LHCN-M2 (cell line): ENCODE data around the gene ZNF222. TPM values are rescaled to one million over a fixed set of nuclear protein-coding genes. Genes with fewer than 3 reads are reported as not detected.

ENCODE experiments used
- DNase-seq: peaks from one replicate; pipeline ENCODE4 v3.0.0-alpha.2; 2012; ENCODE audit warnings: low read depth
- total RNA-seq: library from RNA; depleted of rRNA; stranded (reverse); fragments of >200 nt; gene quantifications from 2 replicates; pipeline ENCODE4 v1.2.3, GENCODE V29; 2014; rRNA removed

ZNF222 gene
- total RNA-seq, 1 experiment from 2014 or later: 5.7 TPM

DNA sequence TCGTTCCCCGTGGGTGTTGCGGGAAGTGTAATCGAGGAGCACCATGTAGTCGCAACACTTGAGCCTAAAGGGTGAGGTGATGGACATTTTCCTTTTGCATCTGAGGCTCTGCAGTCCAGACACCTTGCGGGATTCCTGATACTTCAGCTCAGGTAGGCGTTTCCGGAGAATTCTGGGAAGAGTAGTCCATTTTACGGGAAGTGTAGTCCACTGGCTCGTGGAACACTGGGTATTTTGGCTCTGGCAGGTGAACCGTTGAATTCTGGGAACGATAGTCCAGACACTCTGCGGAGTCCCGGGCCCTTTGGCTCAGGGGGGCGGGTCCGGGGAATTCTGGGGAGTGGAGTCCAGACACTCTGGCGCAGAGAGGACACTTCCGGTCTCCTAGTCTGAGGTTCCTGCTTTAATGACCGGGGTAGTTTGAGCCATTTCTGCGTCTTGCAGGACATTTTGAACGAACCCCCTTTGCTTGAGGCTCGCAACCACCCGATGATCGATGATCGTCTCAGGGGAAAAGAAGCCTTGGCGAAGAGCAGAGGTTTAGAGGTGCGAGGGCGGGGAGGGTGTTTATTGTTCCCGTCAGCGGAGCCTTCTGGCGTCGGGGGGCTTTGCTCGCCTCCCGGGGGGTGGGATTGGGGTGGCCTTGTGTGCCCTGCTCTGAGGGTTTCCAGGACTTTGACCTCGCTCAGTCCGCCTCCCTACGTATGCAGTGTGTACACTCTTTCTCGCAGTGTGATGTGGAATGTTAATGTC, 26.6 kb downstream of the ZNF222 start, which contains the start of gene ZNF223:
Gene ZNF223, plus strand, starts transcription at position 387 of the 753 bp plus-strand sequence. CDS start 3,141 bp downstream, outside the sequence.
- peak; percentile 93 for DNase-seq

DNA sequence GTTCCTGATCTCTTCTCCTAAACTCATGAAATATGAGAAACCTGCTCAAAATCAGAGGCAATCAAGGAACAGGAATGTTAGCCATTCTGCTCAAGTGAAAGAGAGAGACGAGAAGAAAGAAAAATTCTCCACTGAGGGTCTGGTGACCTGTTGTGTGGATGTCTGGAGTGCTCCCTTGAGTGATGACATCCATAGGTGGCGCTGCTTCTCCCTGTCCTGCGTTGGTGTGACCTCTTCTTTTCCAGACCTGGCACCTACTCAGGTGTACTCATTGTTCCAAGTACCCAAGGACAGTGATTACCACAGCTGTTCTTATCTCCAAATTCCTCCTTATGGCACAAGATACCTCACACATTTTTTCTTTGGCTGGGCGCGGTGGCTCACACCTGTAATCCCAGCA, 30.7 kb downstream of the ZNF222 start:
- DNase-seq: no peak

- DNase-seq: no peak
These were observed 34.0 kb downstream of the ZNF222 start for GRCh38 chr19:44059229-44059628.

- no peak for DNase-seq
These were observed 35.9 kb downstream of the ZNF222 start for GRCh38 chr19:44061038-44061437.

GRCh38 chr19:44066305-44066704, 41.1 kb downstream of the ZNF222 start:
- no peak for DNase-seq

DNA sequence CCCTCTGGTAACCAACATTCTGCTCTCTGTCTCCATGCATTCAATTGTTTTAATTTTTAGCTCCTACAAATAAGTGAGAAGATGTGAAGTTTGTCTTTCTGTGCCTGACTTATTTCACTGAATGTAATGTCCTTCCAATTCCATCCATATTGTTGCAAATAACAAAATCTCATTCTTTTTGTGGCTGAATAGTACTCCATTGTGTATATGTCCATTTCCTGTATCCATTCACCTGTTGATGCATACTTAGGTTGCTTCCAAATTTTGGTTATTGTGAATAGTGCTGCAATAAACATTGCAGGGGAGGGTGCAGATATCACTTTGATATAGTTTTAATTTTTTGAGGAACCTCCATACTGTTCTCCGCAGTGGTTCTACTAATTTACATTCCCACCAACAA, 44.2 kb downstream of the ZNF222 start:
- DNase-seq: no peak

- DNase-seq: peak; percentile 90
These were observed 46.8 kb downstream of the ZNF222 start, which contains the start of gene ZNF284 for GRCh38 chr19:44071824-44072542. TSS of gene ZNF284 (plus strand) at chr19:44072159. CDS start at chr19:44076390, 4,231 bp downstream.

DNA sequence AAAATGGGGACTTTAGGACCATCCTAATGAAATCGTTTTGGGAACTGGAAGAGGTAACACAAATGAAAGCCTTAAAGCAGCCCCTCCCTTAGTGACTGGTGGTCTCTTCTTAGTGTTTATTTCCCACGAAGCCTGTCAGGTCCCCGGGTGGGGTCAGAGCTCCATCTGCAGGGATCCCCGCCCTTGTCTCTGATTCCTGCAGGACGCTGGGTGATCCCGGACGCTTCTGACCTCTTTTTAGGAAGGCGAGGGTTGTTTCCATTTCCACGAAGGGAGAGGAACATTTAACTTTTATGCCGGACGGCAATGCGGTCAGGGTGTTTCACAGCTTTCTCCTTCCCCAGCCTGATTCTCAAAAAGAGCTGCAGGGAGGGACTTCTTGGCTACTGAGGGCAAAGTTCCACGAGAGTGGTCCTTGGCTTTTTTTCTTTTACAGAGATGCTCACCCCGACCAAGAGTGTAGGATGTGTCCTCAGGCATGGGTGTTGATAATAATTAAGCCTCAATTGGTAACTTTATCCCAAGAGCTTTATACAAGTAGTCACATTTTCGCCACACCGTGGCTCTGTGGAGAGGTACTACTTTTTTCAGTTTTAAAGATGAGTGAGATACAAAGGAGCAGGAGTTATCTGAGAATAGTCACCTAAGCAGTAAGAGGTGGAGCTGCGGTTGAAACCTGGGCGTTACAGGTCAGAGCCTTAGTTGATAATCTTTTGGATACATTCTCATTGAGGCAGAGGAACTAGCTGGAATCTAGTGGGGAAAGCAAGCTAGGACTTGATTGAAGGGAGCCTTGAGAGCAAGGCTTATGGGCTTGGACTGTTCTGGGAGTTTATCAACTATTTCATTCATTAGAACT, 47.6 kb downstream of the ZNF222 start:
- DNase-seq: peak; percentile 26

DNA sequence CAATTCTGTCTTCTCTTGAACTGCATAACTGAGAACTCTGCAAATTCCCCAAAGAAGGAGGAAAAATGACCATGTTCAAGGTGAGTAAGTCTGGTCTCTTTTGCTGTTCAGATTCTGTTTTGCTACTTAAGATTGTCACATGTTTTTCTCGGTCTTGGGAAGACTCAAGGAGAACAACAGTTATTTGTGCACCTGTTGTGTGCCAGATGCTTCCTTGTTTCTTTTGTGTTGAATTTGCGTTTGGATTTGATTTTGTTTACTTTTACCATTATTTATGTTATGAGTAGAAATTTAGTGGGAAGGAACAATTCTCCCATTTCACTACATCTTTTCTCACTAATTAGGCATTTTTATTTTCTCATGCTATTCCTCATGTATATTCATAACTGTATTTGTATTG, 51.1 kb downstream of the ZNF222 start:
- DNase-seq: no peak

Other genes with a start within 250 kb of the ZNF222 start
- 1.0 and 2.1 TPM in 2 replicates for gene KCNN4, start 244.4 kb upstream of the ZNF222 start, total RNA-seq
- gene LYPD5, start 222.9 kb upstream of the ZNF222 start, total RNA-seq: not detected in 2 replicates
- 8.2 and 9.6 TPM in 2 replicates for gene ZNF283, start 198.1 kb upstream of the ZNF222 start, total RNA-seq
- gene ZNF404, start 141.4 kb upstream of the ZNF222 start, total RNA-seq: 1.6 and 1.7 TPM in 2 replicates
- gene ZNF45, start 90.1 kb upstream of the ZNF222 start, total RNA-seq: 9.2 and 14.9 TPM in 2 replicates
- gene ZNF221, start 74.2 kb upstream of the ZNF222 start, total RNA-seq: 4.6 and 12.8 TPM in 2 replicates
- 5.5 and 8.3 TPM in 2 replicates for gene ZNF155, start 41.2 kb upstream of the ZNF222 start, total RNA-seq
- gene ZNF230, start 22.4 kb upstream of the ZNF222 start, total RNA-seq: 2.7 and 4.7 TPM in 2 replicates
- 4.9 and 8.4 TPM in 2 replicates for gene ZNF223, start 26.7 kb downstream of the ZNF222 start, total RNA-seq
- 2.6 and 3.0 TPM in 2 replicates for gene ZNF284, start 46.8 kb downstream of the ZNF222 start, total RNA-seq
- 14.9 and 17.5 TPM in 2 replicates for gene ZNF224, start 69.0 kb downstream of the ZNF222 start, total RNA-seq
- 3.6 and 3.7 TPM in 2 replicates for gene ZNF225, start 88.0 kb downstream of the ZNF222 start, total RNA-seq
- 6.1 and 8.2 TPM in 2 replicates for gene ZNF234, start 116.2 kb downstream of the ZNF222 start, total RNA-seq
- 22.4 and 24.7 TPM in 2 replicates for gene ZNF226, start 139.7 kb downstream of the ZNF222 start, total RNA-seq
- 17.3 and 19.4 TPM in 2 replicates for gene ZNF227, start 187.2 kb downstream of the ZNF222 start, total RNA-seq
- gene ZNF233, start 234.5 kb downstream of the ZNF222 start, total RNA-seq: 0.06 and 0.46 TPM in 2 replicates